Tibial artery (tissue), 4 donors: Measurements from ENCODE around the gene BMP3.

ENCODE experiments used
- DNase-seq, 2 donors: peaks; one replicate each; pipeline ENCODE4 v3.0.0-alpha.2; 2019
- H3K27ac ChIP-seq, 2 donors: fragments of 200-600 bp; sonication (generic) in 1 of 2; 1 replicate in 1 of 2; 2 replicates in 1 of 2; pipeline ENCODE4 v1.5.1; 2018 to 2019; ENCODE audit warnings: mild to moderate bottlenecking in 1 of 2
- H3K27me3 ChIP-seq, 2 donors: fragments of 200-600 bp; sonication (generic) in 1 of 2; one replicate each; pipeline versions ENCODE4 v1.5.1 to v1.6.0; 2016 to 2019
- H3K36me3 ChIP-seq, 3 donors: fragments of 200-600 bp; sonication (generic) in 2 of 3; one replicate each; pipeline ENCODE4 v1.5.1; 2016 to 2019; ENCODE audit warnings: mild to moderate bottlenecking in 2 of 3
- H3K4me1 ChIP-seq, 4 donors: fragments of 200-600 bp; sonication (generic) in 2 of 4; 1 replicate in 3 of 4; 2 replicates in 1 of 4; pipeline ENCODE4 v1.5.1; 2016 to 2019
- H3K4me3 ChIP-seq, 2 donors: fragments of 200-600 bp; sonication (generic) in 1 of 2; 1 replicate in 1 of 2; 2 replicates in 1 of 2; pipeline ENCODE4 v1.5.1; 2018 to 2019; ENCODE audit warnings: mild to moderate bottlenecking in 2 of 2
- H3K9me3 ChIP-seq, 3 donors: fragments of 200-600 bp; sonication (generic) in 1 of 3; one replicate each; pipeline ENCODE4 v1.5.1; 2016 to 2019
- intact Hi-C: fragments of 100-400 bp; cut with DNase I; formaldehyde crosslinking; loops from one replicate; pipeline ENCODE4 v1.15.0; 2023; ENCODE audit warnings: low total_unique reads
- TF ChIP-seq, protein P1 (sequence below), 2 experiments: fragments of 200-600 bp in 1 of 2; fragments of 450-650 bp in 1 of 2; IDR thresholded peaks; one replicate each; pipeline ENCODE4 v1.5.1; 2017 to 2019; ENCODE audit warnings: antibody characterized with exemption in 2 of 2, mild to moderate bottlenecking in 1 of 2, moderate library complexity in 1 of 2

Gene BMP3

DNA sequence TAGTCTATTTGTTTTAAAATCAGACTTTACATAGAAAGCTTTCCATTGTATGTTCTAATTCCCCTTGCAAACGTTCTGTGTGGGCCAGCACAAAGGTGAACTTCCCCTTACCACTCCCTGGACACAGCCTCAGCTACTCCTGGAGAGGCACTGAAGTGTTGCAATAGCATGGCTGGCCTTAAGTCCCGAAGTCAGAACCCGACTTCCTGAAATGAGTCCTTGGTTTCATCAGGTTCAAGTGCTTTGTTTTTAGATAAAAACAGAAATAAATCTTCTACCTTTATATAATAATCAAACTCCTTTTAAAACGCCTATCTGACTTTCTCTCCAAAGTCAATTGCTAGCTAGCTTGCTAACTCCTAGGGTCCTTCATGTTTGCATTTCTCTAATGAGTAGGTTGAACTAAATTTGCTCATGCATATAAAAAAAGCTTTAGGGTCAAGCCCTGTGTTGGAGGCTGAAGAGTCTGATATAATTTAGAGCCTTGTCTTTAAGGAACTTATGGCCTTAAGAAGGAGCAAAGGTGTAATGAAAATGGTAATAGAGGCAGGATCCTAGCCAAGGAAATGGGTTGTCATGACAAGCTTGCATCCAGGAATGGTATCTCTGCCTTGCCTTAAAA is 9.0 kb downstream of the BMP3 start:
- DNase-seq = no peak
- H3K4me3 ChIP-seq = no peak overlapping the region
- intact Hi-C loops = no loop called here
- H3K27me3 ChIP-seq = no peaks in the 10 kb centered on the region
- H3K36me3 ChIP-seq = no peaks in the 10 kb centered on the region
- H3K27ac ChIP-seq = no peak overlapping the region
- H3K9me3 ChIP-seq = no peaks in the 10 kb centered on the region
- TF ChIP-seq, protein P1, sequence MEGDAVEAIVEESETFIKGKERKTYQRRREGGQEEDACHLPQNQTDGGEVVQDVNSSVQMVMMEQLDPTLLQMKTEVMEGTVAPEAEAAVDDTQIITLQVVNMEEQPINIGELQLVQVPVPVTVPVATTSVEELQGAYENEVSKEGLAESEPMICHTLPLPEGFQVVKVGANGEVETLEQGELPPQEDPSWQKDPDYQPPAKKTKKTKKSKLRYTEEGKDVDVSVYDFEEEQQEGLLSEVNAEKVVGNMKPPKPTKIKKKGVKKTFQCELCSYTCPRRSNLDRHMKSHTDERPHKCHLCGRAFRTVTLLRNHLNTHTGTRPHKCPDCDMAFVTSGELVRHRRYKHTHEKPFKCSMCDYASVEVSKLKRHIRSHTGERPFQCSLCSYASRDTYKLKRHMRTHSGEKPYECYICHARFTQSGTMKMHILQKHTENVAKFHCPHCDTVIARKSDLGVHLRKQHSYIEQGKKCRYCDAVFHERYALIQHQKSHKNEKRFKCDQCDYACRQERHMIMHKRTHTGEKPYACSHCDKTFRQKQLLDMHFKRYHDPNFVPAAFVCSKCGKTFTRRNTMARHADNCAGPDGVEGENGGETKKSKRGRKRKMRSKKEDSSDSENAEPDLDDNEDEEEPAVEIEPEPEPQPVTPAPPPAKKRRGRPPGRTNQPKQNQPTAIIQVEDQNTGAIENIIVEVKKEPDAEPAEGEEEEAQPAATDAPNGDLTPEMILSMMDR (IDR thresholded peaks at IDR 0.05) = no peak
- no peaks in the 10 kb centered on the region for H3K4me1 ChIP-seq

DNA sequence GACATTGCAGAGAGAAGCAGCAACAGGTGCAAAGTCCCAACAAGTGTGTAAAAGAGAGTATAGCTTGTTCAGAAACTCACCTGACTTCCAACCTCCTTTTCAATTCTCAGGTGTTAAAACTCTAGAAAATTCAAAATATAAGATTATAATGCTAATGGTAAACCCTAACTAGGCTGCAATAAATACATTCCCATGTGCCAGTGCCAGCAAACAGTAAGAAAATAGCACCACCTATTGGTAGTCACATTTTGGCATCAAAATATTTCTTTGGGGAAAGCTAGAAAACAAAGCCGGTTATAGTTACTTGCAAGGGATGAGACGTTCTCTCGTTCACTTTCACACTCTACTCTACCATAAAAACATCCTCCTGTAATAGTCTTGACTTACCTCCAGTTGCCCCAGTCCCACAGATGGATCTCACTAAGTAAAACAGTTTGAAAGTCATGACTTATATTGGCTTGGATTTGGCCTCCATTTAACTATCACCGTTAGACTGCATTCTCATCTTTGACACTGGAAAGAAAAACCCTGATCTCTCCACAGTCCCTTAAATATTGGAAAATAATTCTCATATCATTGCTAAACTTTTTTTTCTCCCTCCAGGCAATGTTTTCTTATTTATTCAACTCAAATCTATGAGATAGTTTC is 9.6 kb downstream of the BMP3 start:
- intact Hi-C loops = no loop called here
- Histone ChIP-seq H3K27ac (no peak overlapping the region), H3K9me3 (no peaks in the 10 kb centered on the region), H3K4me3 (no peak overlapping the region), H3K4me1 (no peaks in the 10 kb centered on the region), H3K27me3 (no peaks in the 10 kb centered on the region), H3K36me3 (no peaks in the 10 kb centered on the region)
- TF ChIP-seq, protein P1 (IDR thresholded peaks at IDR 0.05) = peak in 1 of 2 experiments; percentile 8
- DNase-seq = no peak

DNA sequence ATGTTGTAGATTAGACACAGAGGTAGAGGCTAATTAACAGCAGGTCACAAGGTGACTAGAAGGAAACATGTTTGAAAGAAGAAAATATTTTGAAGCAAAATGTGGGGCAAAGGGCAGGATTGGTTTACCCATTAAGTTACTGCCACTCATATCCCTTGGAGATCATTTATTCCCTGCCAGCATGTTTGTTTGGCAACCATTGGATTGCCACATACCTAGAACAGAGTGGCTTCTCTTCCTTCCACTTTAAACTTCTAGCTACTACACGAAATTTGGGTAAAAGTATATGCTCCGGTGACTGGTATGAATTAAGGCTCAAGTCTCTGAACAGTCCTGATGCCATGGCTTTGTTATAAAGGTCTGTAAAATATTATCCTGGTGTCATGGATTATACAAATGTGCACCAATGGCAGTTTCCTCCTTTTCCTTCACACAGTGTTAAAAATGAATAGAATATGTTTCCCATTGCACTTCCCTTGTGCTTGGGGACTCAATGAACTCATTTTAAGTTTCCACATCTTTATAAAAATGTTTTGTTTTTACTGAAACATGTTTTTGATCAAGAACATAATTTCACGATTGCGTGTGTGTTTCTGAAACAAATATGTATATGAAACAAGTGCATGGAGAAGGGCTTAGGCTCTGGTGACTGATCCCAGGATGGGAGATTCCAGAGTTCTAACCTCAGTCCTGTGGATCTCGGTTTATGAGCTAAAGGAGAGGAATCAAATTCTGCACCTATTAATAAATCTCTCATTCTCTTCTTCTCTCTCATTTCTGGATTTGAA is 12.3 kb downstream of the BMP3 start:
- Histone ChIP-seq H3K4me3 (no peak overlapping the region), H3K9me3 (no peaks in the 10 kb centered on the region), H3K27me3 (no peaks in the 10 kb centered on the region), H3K27ac (no peak overlapping the region), H3K4me1 (no peaks in the 10 kb centered on the region), H3K36me3 (no peaks in the 10 kb centered on the region)
- TF ChIP-seq, protein P1 (IDR thresholded peaks at IDR 0.05) = no peak
- DNase-seq = no peak
- intact Hi-C loops = no loop called here

DNA sequence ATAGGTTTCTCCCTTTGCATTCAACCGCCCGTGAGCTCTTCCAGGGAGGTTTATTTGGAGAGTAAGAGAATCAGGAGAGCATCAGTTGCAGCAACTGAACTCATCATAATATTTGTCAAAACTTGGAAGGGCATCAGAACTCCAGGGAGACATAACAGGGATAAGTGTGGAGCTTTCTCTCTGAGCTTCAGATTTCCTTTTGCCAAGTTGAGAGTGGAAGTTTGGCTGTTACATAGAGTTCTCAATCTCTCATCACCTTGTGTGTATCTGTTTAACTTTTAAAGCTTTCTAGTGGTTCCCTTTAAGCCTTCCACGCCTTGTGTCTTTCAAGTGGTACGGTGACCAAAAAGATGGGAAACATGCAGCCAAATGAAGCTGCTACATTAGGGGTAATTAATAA is 18.8 kb downstream of the BMP3 start:
- intact Hi-C loops = no loop called here
- Histone ChIP-seq H3K27me3 (no peaks in the 10 kb centered on the region), H3K36me3 (no peaks in the 10 kb centered on the region), H3K4me1 (no peaks in the 10 kb centered on the region), H3K27ac (no peak overlapping the region), H3K4me3 (no peak overlapping the region), H3K9me3 (no peaks in the 10 kb centered on the region)
- no peak for DNase-seq
- TF ChIP-seq, protein P1 (IDR thresholded peaks at IDR 0.05) = no peak

DNA sequence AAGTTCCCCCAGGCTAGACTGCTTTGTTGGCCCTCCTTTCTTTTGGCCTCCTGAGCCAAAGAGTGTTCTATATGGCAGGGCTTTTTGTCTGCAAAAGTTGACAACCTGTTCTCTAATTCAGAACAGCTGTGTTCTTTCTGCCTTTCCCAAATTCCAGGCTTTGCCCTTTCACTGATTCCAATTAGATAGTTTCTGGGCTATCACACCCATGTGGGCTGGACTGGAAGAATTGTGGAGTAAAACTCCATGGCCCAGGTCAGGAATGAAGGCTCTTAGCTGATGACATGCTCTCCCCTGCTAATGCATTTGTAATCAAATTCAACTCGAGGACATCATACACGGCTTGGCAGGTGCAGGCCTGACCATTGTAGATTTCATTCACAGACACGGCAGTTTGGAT is 19.4 kb downstream of the BMP3 start:
- Histone ChIP-seq H3K4me3 (no peak overlapping the region), H3K4me1 (no peaks in the 10 kb centered on the region), H3K9me3 (no peaks in the 10 kb centered on the region), H3K27me3 (no peaks in the 10 kb centered on the region), H3K27ac (no peak overlapping the region), H3K36me3 (no peaks in the 10 kb centered on the region)
- no peak for DNase-seq
- TF ChIP-seq, protein P1 (IDR thresholded peaks at IDR 0.05) = no peak
- intact Hi-C loops = no loop called here
